Activated CD8-positive, alpha-beta memory T cell treated with anti-CD3 and anti-CD28 coated beads, Interleukin-2, amount 10 ng/mL, durations not matched to agents 7 days and 5 days (primary cell): ENCODE results near the gene CGB8. TPM values are rescaled to one million over a fixed set of nuclear protein-coding genes. Genes with fewer than 3 reads are reported as not detected.
"Not testable (repeated sequence)": the region's sequence is repeated elsewhere in the genome, so short reads cannot be mapped to it uniquely, and the experiment has no call there.

Source experiments
- ATAC-seq: fragments of 150-1000 bp; cut with Tn5 transposase; one replicate; pipeline ENCODE4 v1.10.0; 2021; ENCODE audit warnings: moderate library complexity
- CTCF ChIA-PET: fragments of 350-600 bp; sonication (Branson Sonifier 250); formaldehyde crosslinking; loops from one replicate; lab custom pipeline; 2021; ENCODE audit warnings: antibody characterized with exemption; lab: Charles Lee
- DNase-seq: peaks from one replicate; pipeline ENCODE4 v3.0.0-alpha.2; 2020
- H3K27ac Mint-ChIP-seq: one replicate; pipeline ENCODE4 v1.8.0; 2021; ENCODE audit warnings: mild to moderate bottlenecking, mixed read lengths
- H3K27me3 Mint-ChIP-seq: one replicate; pipeline ENCODE4 v1.8.0; 2021; ENCODE audit warnings: mixed read lengths
- H3K36me3 Mint-ChIP-seq: one replicate; pipeline ENCODE4 v1.8.0; 2021; ENCODE audit warnings: mild to moderate bottlenecking, mixed read lengths
- H3K4me1 Mint-ChIP-seq: one replicate; pipeline ENCODE4 v1.8.0; 2021; ENCODE audit warnings: mixed read lengths
- H3K4me3 Mint-ChIP-seq: one replicate; pipeline ENCODE4 v1.8.0; 2021; ENCODE audit warnings: mild to moderate bottlenecking, moderate library complexity, mixed read lengths
- H3K9me3 Mint-ChIP-seq: one replicate; pipeline ENCODE4 v1.8.0; 2022; ENCODE audit warnings: low read depth, mixed read lengths
- total RNA-seq, 2 experiments: library from RNA; stranded (reverse); gene quantifications; one replicate each; pipeline ENCODE4 v1.2.3, GENCODE V29; 2021

The CGB8 gene
- total RNA-seq, 2 experiments from 2014 or later, result not detected

DNA sequence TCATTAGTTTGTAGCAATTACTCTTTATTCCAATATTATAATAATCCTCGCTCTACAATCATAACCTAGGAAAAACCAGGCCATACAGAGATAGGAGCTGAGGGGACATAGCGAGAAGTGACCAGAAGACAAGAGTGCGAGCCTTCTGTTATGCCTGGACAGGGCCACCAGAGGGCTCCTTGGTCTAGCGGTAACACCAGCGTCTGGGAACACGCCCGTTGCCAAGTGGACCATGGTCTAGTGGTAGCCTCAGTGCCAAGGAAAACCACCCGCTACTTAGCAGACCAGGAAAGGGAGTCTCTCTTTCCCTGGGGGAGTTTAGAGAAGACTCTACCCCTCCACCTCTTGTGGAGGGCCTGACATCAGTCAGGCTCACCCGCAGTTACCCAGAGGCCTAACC is 26.0 kb upstream of the CGB8 start:
- CTCF ChIA-PET, result interaction anchor here (1.2 to 2.2 kb wide), 8 partner anchors 15 to 124 kb away, joined by 3 to 10 read pairs (median 4); a partner anchor contains a TSS
- not testable (repeated sequence) for ATAC-seq, H3K36me3 Mint-ChIP-seq, H3K9me3 Mint-ChIP-seq, H3K27ac Mint-ChIP-seq, H3K4me3 Mint-ChIP-seq, H3K4me1 Mint-ChIP-seq
- peaks cover 36% of the 10 kb centered on the region for H3K27me3 Mint-ChIP-seq
- peak; percentile 56 for DNase-seq

DNA sequence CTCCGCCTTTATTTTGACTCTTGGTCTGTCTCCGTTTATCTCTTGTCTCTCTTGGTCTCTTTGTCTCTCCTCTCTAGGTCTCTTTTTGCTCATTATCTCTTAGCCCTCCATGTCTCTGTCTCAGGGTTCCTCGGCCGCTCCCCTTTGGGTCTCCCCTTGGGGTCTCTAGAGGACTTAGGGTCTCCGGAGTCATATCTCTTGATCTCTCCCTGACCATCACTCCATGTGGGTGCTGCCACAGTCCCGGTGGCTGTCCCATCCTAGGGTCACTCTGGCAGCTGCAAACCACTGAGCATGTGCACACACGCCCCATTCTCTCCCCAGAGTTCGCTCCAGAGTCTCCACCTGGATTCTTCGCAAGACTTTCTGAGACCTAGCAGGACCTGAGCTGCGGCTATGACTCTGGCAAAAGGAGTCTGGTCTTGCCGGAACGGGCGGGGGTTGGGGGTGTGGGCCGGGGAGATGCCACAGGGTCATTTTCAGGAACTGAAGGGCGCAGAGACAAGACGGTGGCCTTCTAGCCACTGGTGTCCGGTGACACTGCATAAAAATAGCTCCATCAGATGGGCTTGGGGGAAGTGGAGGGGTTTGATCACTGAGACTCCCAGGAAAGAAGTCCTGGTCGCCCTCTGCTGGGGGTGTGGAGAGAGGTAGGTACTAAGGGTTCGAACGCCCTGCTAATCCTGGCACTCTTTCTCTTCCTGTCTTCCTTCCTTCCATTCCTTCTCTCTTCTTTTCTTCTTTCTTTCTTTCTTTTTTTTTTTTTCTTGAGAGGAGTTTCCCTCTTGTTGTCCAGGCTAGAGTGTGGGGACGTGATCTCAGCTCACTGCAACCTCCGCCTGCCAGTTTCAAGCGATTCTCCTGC is 24.8 kb upstream of the CGB8 start:
- peaks cover 10% of the 10 kb centered on the region for H3K4me1 Mint-ChIP-seq
- CTCF ChIA-PET, result interaction anchor here (0.6 to 2.2 kb wide), 7 partner anchors 9 to 80 kb away, joined by 3 to 10 read pairs (median 4); partner anchors contain the start of genes GYS1, NTF4 and RUVBL2
- no peak for DNase-seq
- H3K4me3 Mint-ChIP-seq, result no peak overlapping the region
- peaks cover 46% of the 10 kb centered on the region for H3K27me3 Mint-ChIP-seq
- peaks cover 5% of the 10 kb centered on the region for H3K36me3 Mint-ChIP-seq
- ATAC-seq, result no peak
- H3K27ac Mint-ChIP-seq, result no peak overlapping the region
- H3K9me3 Mint-ChIP-seq, result peaks cover 3% of the 10 kb centered on the region

DNA sequence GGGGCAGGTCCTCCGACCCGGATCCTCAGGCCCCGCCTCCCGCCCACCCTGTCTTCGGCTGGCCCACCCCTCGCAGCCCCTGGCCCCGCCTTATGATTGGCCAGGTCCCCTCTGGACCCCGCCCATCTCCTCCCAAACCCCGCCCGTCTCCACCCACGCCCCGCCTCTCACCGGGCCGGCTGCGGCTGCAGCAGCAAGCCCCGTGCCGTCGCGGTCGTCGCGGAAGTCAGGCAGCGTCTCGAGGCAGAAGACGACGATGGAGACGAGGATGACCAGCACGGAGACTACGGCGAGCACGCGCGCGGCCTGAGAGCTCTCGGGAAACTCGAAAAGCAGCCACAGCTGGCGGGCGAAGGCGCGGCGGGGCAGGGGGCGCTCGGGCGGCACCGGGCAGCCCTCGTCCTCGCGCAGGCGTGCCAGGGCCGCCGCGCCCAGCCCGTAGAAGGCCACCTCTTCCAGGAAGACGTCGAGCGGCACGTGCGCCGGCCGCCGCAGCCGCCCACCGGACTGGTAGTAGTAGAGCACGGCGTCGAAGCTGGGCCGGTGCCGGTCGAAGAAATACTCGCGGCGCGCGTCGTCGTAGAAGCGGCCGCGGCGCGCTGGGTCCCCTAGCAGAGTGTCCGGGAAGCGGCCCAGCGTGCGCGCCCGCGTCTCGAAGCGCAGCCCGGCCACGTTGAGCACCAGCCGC is 23.1 kb upstream of the CGB8 start:
- Mint-ChIP-seq H3K27me3 (peaks cover 61% of the 10 kb centered on the region), H3K4me3 (no peak overlapping the region), H3K4me1 (peaks cover 10% of the 10 kb centered on the region), H3K27ac (no peak overlapping the region), H3K9me3 (peaks cover 3% of the 10 kb centered on the region), H3K36me3 (peaks cover 5% of the 10 kb centered on the region)
- CTCF ChIA-PET, result no interaction called here
- ATAC-seq (no peak), DNase-seq (no peak)

DNA sequence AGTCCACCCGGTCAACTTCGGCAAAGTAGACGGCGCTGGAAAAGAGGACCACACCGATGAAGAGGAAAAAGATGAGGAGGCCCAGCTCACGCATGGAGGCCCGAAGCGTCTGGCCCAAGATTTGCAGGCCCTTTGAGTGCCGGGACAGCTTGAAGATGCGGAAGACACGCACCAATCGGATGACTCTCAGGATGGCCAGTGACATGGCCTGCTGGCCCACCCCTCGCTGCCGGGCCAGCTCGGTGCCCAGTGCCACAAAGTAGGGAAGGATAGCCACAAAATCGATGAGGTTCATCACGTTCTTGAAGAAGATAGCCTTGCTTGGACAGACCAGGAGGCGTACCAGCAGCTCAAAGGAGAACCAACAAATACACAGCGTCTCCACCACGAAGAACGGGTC is 21.5 kb upstream of the CGB8 start:
- H3K27me3 Mint-ChIP-seq, result peaks cover 77% of the 10 kb centered on the region
- H3K4me3 Mint-ChIP-seq, result no peak overlapping the region
- peaks cover 10% of the 10 kb centered on the region for H3K4me1 Mint-ChIP-seq
- CTCF ChIA-PET, result interaction anchor here (0.7 to 1.3 kb wide), 4 partner anchors 10 to 39 kb away, joined by 3 to 4 read pairs (median 3); partner anchors contain the start of gene CGB2
- H3K27ac Mint-ChIP-seq, result no peak overlapping the region
- peaks cover 5% of the 10 kb centered on the region for H3K36me3 Mint-ChIP-seq
- DNase-seq (no peak), ATAC-seq (no peak)
- peaks cover 3% of the 10 kb centered on the region for H3K9me3 Mint-ChIP-seq

DNA sequence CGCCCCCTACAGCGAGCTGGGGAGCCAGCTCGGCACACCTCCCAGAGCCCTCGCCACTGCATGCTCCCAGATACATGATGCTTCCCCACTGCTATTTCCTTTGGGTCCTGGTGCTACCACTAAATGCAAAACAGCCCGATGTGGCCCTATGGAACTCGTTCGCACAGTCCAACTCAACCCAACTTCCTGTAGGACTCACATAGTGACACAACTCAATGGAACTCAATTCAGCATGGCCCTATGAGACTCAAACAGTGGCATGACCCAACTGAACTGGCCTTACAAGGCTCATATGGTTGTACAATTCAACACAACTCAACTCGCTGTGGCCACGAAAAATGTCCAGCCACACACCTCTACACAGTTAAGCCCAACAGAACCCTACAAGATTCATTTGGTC is 20.1 kb upstream of the CGB8 start:
- peaks cover 5% of the 10 kb centered on the region for H3K36me3 Mint-ChIP-seq
- H3K9me3 Mint-ChIP-seq, result peaks cover 3% of the 10 kb centered on the region
- H3K27ac Mint-ChIP-seq, result no peak overlapping the region
- ATAC-seq (no peak), DNase-seq (no peak)
- H3K4me3 Mint-ChIP-seq, result no peak overlapping the region
- CTCF ChIA-PET, result interaction anchor here (0.9 to 1.3 kb wide), 3 partner anchors 29 to 45 kb away, joined by 3 to 4 read pairs (median 4); partner anchors contain the start of gene LIN7B
- peaks cover 80% of the 10 kb centered on the region for H3K27me3 Mint-ChIP-seq
- H3K4me1 Mint-ChIP-seq, result peaks cover 10% of the 10 kb centered on the region

DNA sequence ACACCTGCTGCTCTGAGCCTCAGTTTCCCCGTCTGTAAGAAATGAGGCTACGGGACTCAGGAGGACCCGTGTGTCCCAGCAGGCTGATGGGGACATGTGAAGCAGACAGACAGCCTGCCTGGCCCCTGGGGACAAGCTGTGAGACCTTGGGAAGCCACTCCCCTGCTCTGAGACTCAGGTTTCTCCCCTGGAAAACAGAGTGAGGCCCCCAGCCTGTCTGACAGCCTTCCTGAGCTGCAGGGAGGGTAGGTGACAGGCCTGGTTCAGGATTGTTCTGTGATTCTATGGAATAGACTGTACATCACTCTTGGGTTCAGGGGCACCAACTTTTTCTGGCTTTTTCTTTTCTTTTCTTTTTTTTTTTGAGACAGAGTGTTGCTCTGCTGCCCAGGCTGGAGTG is 18.6 kb upstream of the CGB8 start:
- CTCF ChIA-PET, result no interaction called here
- peaks cover 76% of the 10 kb centered on the region for H3K27me3 Mint-ChIP-seq
- ATAC-seq (no peak), DNase-seq (no peak)
- H3K9me3 Mint-ChIP-seq, result peaks cover 3% of the 10 kb centered on the region
- H3K27ac Mint-ChIP-seq, result no peak overlapping the region
- peaks cover 2% of the 10 kb centered on the region for H3K4me1 Mint-ChIP-seq
- no peaks in the 10 kb centered on the region for H3K36me3 Mint-ChIP-seq
- no peak overlapping the region for H3K4me3 Mint-ChIP-seq

DNA sequence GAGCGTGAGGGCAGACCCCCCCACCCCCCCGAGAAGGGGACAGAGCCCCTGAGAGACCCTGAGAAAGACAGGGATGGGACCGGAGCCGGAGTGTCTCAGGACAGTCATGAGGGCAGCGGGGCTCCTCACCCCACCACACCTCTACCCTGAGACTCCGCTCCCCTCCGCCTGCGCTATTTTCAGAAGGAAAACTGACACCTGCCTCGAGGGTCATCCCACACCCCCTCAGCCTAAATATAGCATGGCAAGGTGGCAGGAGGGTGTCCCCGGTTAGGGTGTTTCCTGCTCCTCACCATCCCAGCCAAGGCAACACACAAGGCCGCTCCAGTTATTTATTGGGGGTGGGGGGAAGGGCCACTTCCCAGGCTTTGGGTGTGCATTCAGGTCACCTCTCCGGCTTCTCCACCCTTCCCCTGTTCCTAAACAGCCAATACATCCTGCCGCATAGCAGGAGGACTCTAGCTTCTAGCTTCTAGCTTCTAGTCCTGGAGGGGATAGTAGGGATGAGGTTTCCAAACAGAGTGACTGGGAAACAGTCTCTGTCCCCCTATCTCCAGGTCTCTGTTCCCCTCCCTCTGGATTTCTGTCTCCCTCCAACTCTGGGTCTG is 17.1 kb upstream of the CGB8 start:
- DNase-seq (no peak), ATAC-seq (no peak)
- H3K9me3 Mint-ChIP-seq, result peaks cover 3% of the 10 kb centered on the region
- no peaks in the 10 kb centered on the region for H3K36me3 Mint-ChIP-seq
- CTCF ChIA-PET, result no interaction called here
- H3K4me3 Mint-ChIP-seq, result no peak overlapping the region
- no peak overlapping the region for H3K27ac Mint-ChIP-seq
- peaks cover 72% of the 10 kb centered on the region for H3K27me3 Mint-ChIP-seq
- peaks cover 2% of the 10 kb centered on the region for H3K4me1 Mint-ChIP-seq

DNA sequence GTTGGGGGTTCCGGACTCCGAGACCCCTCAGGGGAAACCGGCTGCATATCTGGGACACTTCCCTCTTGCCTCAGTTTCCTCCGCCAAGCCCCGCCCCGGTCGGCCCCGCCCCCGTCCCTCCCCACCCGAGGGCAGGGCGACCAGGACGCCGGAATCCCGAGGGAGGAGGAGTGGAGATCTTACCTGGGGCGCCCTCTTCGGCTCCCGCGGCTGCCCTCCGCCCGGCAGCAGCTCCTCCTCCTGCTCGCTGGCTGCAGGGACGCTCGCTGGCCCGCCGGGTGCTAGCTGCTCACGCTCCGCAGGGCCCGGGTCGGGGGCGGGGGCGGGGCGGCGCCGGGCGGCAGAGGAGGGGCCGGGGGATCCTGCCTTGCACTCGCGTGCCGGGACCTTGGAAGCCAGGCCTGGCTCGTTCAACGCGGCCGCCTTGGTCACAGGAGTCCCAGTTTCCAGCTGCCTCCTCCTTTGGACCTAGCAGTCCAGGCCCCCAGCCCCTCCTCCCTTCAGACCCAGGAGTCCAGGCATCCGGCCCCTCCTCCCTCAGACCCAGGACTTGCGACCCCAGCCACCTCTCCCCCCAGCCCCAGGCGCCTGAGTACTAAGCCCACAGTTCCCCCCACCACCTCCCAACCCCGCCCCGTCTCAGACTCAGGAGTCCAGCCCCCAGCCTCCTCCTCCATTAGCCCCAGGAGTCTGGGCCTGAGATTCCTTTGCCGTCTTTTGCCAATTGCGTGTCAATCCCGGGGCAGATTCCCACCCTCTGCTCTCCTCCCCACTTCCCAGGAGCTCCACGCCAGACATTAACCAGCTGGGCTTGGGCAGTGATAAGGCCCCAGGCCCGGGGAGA is 16.1 kb upstream of the CGB8 start, which contains the start of gene NTF4:
TSS of gene NTF4 (minus strand) at position 51 of the 844 bp plus-strand sequence. CDS start 2,821 bp downstream, outside the sequence.
- Mint-ChIP-seq H3K27ac (no peak within 1 kb of the TSS), H3K9me3 (peaks cover 3% of the 10 kb centered on the region), H3K36me3 (no peaks in the 10 kb centered on the region), H3K4me1 (peaks cover 2% of the 10 kb centered on the region), H3K27me3 (peaks cover 72% of the 10 kb centered on the region), H3K4me3 (no peak within 1 kb of the TSS)
- DNase-seq, result no peak
- CTCF ChIA-PET, result interaction anchor here (0.8 kb wide), 1 partner anchor 9 kb away, joined by 4 read pairs; no protein-coding TSS in a partner anchor
- ATAC-seq, result no peak

DNA sequence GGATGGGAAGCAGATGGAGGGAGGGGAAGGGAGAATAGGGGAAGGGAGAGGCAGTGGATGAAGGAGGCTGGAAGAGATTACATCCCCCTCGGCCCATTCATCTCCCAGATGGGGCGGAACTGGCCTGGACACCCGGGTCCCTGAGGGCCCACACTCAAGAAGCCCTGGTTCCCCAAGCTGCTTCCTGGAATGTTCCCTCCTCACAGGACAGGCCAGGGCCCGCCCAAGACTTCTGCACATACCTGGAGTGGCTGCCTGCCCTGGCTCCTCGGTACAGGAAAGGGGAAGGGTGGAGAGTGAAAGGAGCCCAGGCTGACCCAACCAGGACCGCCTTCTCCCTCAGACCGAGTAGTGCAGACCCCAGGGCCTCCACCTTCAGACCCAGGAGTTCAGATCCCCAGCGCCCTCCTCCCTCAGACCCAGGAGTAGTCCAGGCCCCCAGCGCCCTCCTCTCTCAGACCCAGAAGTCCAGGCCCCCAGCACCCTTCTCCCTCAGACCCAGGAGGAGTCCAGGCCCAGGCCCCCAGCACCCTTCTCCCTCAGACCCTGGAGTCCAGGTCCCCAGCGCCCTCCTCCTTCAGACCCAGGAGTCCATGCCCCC is 15.2 kb upstream of the CGB8 start:
- CTCF ChIA-PET, result interaction anchor here (0.8 kb wide), 1 partner anchor 9 kb away, joined by 4 read pairs; no protein-coding TSS in a partner anchor
- Mint-ChIP-seq H3K4me1 (peaks cover 2% of the 10 kb centered on the region), H3K27ac (no peak overlapping the region), H3K27me3 (peaks cover 72% of the 10 kb centered on the region), H3K9me3 (no peaks in the 10 kb centered on the region), H3K36me3 (no peaks in the 10 kb centered on the region), H3K4me3 (no peak overlapping the region)
- no peak for ATAC-seq
- no peak for DNase-seq

DNA sequence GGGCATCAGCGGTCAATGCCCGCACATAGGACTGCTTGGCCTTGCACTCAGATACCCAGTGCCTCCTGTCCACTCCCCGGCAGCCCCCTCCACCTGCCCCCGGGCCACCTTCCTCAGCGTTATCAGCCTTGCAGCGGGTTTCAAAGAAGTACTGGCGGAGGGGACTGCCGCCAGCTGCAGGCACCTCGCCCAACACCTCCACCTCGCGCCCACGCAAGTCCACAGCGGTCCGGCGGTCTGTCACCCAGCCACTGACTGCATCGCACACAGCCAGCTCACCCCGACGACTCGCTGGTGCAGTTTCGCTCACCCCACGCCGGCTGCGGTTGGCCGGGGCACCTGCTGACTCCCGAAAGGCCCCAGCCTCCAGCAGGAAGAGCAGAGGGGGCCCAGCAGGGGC is 12.5 kb upstream of the CGB8 start:
- ATAC-seq (no peak), DNase-seq (no peak)
- H3K4me1 Mint-ChIP-seq, result peaks cover 18% of the 10 kb centered on the region
- H3K4me3 Mint-ChIP-seq, result no peak overlapping the region
- H3K27me3 Mint-ChIP-seq, result peaks cover 75% of the 10 kb centered on the region
- no peak overlapping the region for H3K27ac Mint-ChIP-seq
- no peaks in the 10 kb centered on the region for H3K9me3 Mint-ChIP-seq
- CTCF ChIA-PET, result interaction anchor here (1.4 kb wide), 2 partner anchors 9 to 68 kb away, joined by 3 read pairs; partner anchors contain the start of gene RUVBL2
- H3K36me3 Mint-ChIP-seq, result no peaks in the 10 kb centered on the region

DNA sequence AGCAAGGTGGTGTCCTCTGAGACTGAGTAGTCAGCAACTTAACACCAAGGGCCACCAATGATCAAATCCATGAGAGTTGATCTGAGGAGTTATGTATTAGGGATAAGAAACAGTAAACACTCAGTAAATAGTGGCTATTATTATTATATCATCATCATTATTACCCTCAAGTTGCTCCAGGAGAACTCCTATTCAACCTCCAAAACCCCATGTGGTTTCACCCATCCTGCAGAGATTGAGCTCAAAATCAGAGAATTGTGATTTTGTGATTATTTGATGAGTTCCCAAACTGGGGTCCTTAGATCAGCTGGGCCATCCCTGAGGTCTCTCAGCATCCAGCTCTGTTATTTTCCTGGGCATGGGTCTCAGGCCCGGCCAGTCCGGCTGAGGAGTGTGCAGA is 12.1 kb upstream of the CGB8 start:
- DNase-seq (no peak), ATAC-seq (no peak)
- H3K9me3 Mint-ChIP-seq, result no peaks in the 10 kb centered on the region
- peaks cover 75% of the 10 kb centered on the region for H3K27me3 Mint-ChIP-seq
- no peak overlapping the region for H3K4me3 Mint-ChIP-seq
- H3K36me3 Mint-ChIP-seq, result no peaks in the 10 kb centered on the region
- CTCF ChIA-PET, result interaction anchor here (1.4 kb wide), 2 partner anchors 9 to 67 kb away, joined by 3 read pairs; partner anchors contain the start of gene RUVBL2
- peaks cover 23% of the 10 kb centered on the region for H3K4me1 Mint-ChIP-seq
- H3K27ac Mint-ChIP-seq, result no peak overlapping the region

DNA sequence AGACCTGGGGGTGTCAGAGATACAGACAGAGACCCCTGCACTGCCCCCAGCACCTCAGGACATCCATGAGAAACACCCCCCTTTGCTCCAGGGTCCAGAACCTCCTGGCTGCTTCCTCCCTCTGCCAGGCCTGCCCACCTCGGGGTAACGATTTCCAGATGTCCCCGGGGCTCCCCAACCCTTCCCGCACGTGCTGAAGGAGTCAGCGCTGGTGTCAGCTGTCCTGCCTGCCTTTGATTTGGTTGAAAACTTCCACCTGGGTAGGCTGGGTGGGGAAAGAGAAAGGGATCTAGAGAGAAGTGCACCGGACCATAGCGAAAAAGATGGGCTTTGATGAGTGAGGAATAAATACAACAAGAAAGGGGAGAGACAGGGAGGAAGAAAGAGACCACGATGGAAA is 10.1 kb upstream of the CGB8 start:
- ATAC-seq (no peak), DNase-seq (no peak)
- Mint-ChIP-seq H3K9me3 (no peaks in the 10 kb centered on the region), H3K4me1 (peaks cover 24% of the 10 kb centered on the region), H3K4me3 (no peak overlapping the region), H3K27me3 (peaks cover 73% of the 10 kb centered on the region), H3K36me3 (no peaks in the 10 kb centered on the region), H3K27ac (no peak overlapping the region)
- CTCF ChIA-PET, result interaction anchor here (1.2 to 1.7 kb wide), 2 partner anchors 16 to 66 kb away, joined by 3 to 7 read pairs; partner anchors contain the start of genes GYS1 and RUVBL2
